Gastrocnemius medialis (tissue), 4 donors: Measurements from ENCODE around the gene SLC30A2.

Experiments used
- POLR2A ChIP-seq, 2 donors: fragments of 450-650 bp; IDR thresholded peaks; one replicate each; pipeline ENCODE4 v1.6.1; 2017; ENCODE audit warnings: antibody characterized with exemption in 2 of 2, mild to moderate bottlenecking in 2 of 2, moderate library complexity in 2 of 2
- TF ChIP-seq, protein P1 (sequence below), 5 experiments: fragments of 450-650 bp in 3 of 5; fragments of 200-600 bp in 2 of 5; sonication (generic) in 2 of 5; IDR thresholded peaks in 4 of 5; conservative IDR thresholded peaks in 1 of 5; 1 replicate in 4 of 5; 2 replicates in 1 of 5; pipeline ENCODE4 v1.5.1; 2016 to 2019; ENCODE audit warnings: antibody characterized with exemption in 5 of 5, mild to moderate bottlenecking in 3 of 5, moderate library complexity in 3 of 5

- TF ChIP-seq, protein P1, sequence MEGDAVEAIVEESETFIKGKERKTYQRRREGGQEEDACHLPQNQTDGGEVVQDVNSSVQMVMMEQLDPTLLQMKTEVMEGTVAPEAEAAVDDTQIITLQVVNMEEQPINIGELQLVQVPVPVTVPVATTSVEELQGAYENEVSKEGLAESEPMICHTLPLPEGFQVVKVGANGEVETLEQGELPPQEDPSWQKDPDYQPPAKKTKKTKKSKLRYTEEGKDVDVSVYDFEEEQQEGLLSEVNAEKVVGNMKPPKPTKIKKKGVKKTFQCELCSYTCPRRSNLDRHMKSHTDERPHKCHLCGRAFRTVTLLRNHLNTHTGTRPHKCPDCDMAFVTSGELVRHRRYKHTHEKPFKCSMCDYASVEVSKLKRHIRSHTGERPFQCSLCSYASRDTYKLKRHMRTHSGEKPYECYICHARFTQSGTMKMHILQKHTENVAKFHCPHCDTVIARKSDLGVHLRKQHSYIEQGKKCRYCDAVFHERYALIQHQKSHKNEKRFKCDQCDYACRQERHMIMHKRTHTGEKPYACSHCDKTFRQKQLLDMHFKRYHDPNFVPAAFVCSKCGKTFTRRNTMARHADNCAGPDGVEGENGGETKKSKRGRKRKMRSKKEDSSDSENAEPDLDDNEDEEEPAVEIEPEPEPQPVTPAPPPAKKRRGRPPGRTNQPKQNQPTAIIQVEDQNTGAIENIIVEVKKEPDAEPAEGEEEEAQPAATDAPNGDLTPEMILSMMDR (IDR thresholded peaks at IDR 0.05 in 4 of 5, conservative IDR thresholded peaks at IDR 0.05 in 1 of 5) = no peak
- no peak for TF ChIP-seq POLR2A (IDR thresholded peaks at IDR 0.05)
Observed at GRCh38 chr1:26017606-26018005, 28.3 kb downstream of the SLC30A2 start.
